Ecto neural progenitor cell (in vitro differentiated cells): ENCODE measurements around the gene RGS8.

Experiments used
- DNase-seq: peaks from one replicate; pipeline ENCODE4 v3.0.0-alpha.2; 2018; ENCODE audit warnings: low spot score

Gene RGS8, protein sequence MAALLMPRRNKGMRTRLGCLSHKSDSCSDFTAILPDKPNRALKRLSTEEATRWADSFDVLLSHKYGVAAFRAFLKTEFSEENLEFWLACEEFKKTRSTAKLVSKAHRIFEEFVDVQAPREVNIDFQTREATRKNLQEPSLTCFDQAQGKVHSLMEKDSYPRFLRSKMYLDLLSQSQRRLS

DNA sequence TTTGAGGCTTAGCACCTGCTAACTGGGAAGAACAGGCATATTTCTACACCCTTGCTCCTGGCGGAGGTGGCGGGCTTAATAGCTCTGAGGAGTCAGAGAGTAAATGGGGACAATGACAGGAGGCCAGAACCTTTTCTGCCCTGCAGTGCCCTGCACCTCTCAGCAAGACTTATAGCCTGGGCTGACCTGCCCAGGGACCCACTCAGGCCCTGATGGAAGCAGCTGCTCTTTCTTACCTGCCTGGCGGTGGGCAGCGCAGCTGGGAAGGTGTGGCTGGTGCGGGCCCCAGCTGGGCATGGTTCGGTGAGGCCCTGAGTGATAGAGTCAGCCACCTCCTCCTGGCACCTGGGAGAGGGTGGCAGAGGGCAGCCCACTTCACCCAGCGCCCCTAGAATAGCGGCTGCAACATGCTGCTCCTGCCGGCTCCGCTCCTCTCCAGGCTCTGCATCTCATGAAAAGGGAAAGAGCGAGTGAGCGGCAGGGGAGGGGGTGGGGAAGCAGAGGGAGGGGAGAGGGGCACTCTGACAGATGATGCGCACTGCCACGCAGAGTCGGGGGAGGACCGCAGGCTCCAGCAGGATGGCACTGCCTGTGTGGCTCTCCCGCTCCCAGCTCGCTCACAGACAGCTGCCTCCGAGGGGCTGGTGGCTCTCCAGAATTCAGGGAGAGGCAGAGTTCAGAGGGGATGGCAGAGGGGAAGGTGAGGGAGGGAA, at the start of gene RGS8:
RGS8 (minus strand) TSS at position 472 of the 713 bp plus-strand sequence. CDS start 14,938 bp downstream, outside the sequence.
- DNase-seq, result no peak

DNA sequence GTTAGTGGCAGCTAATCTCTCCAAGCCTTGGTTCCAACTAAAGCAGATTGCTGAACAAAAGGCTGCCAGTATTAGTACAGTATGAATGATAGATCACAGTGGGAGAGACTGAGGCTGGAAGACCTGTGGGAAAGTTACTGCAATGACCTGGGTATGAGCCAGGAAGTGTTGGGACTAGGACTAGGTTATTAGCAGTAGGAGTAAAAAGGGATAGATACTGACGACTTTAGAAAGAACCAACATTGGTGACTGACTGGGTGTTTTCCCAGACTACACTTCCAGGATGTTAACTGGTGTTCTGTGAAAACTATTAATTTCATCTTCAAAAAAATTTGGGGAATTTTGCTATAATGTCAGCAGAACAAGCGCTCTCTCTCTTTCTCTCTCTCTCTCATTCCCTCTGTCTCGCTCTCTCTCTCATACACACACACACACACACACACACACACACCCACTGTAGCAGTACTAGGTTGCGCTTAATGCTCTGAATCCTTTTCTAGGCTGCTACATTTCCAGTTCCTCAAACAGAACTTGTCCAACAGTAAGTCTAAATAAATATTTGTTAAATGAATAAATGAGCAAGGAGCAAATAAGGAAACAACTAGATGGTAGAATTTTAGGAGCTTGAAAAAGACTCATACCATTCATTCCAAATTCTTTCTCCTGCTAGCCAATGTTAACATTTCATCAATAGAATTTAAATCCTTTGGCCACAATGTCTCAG, 47.6 kb upstream of the RGS8 start:
- DNase-seq, result no peak

DNA sequence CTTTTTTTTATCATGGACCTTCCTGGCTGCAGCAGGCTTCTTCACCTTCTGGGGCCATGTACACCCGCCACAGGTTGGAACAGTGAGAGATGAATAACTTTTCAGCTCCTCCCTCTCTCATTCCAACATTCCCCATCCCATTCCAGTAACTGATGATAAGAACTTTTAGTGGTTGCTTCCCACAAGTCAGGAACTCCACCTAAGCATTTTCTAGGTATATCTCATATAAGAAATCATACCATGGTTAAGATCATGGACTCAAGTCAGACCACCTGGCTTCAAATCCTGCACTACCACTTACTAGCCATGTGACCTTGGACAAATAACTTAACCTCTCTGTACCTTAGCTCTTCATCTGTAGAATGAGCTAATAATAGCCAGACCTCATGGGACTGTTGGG, 42.5 kb upstream of the RGS8 start:
- no peak for DNase-seq

DNA sequence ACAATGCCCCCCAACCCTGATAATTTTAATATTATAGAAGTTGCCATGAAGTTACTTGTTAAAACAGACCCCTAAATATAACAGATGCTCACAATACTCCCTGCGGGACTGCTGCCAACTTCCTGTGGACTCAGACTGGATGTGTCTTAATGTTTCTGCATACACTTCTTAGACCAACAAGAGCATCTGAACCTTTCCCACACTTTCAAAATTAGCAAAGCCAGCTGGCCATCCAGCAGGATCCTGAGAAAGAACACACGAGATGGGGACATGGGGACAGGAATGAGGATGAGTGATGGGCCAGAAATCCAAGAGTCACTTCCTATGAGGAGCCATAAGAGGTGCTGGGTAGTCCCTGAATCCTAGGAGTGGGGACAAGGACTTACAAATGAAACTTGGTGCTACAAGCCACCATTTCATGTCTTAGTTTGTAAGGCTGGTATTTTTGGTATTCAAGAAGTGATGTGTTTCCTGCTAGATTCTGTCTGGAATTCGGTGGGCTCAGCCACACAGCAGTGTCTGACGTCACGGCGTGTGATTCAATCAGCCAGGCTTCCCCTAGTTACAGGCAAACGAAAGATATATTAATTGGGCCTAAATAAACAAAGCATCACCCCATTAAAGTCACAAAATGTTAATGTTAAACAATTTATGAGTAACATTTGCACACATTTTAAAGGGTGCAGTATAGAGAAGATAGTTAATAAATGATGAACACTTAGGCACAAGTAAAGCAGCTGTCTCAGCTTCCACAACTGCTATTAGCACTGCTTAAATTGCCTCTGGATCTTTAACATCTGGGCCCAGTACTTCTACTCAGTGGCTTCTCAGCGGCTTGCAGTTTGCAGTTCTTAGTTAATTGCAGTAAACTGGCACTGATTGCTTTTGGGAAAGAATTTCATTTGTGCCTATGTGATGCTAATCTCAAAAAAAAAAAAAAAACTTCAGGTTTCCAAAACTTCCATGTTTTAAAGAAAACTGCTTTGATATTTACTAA, 41.2 kb upstream of the RGS8 start:
- no peak for DNase-seq

DNA sequence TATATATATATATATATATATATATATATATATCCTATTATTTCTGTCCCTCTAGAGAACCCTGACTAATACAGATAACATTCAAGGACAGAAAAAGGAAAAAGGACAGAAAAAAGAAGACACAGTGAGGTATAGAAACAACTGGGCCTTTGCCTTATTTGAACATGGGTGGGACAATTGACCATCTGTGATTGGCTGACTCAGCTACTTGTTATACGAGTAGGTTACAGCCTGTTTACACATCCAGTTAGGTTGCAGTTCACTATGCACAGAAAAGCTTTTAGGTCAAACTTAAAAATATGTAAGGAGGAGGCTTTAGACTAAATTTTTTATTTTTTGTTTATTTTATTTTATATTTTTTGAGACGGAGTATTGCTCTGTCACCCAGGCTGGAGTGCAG, 39.8 kb upstream of the RGS8 start:
- DNase-seq, result no peak

DNA sequence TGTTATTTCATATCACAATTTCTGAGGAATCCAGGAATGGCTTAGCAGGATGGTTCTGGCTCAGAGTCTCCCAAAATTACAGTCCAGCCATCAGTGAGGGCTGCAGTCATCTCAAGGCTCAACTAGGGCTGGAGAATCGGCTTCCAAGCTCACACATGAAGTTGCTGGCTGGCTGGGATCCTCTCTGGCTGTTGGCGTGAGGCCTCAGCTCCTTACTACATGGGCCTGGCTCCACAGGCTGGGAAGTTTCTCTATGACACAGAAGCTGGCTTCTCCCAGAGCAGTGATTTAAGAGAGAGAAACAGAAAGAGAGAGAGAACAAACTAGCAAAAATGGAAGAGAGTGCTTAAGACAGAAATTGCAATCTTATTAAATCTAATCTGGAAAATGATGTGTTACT, 38.8 kb upstream of the RGS8 start:
- DNase-seq, result no peak

DNA sequence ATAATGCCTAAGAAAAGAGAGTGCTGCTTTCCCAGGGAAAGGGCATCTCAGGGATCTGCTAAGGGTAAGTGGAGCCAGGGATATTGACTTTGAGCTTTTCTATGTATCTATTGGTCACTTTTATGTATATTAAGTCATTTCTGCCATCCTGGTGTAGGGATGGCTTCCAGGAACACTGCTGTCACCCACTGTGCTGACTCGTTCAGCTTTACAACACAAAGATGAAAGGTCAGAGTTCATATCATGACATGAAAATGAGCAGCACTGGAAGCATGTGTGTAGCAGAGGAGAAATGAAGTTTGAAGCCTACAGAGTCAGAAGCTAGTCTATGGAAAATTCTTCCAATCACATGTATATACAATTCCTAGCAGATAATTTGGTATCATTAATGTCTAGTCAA, 37.1 kb upstream of the RGS8 start:
- no peak for DNase-seq

DNA sequence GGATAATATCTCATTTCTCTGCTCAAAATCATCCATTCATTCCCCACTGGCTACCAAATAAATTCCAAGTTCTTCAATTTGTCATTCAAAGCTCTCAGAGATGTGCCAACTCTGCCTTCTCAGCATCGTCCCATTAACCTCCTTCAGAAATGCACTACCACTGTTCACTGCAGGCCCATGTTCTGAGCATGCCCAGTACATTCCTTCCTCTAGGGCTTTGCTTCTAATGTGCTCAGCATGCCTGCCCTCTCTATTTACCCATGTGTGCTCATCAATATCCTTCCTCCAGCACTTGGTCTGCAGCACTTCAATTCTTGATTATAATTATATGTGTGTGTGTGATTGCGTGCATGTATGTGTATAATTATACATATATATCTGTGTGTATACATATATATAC, 36.1 kb upstream of the RGS8 start:
- no peak for DNase-seq

DNA sequence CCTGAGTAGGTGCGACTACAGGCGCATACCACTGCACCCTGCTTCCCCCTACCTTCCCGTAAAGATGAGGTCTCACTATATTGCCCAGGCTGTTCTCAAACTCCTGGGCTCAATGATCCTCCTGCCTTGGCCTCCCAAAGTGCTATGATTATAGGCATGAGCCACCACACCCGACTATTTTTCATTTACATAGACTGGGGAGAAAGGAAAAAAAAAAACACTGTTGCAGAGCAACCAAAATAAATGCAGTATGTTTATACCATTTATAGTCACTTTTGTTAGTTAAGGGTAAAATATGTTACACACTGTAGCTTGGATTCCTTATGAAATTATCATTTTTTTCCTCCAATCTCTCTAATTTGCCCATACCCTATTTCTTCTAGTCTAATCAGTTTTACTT, 35.2 kb upstream of the RGS8 start:
- DNase-seq, result no peak

DNA sequence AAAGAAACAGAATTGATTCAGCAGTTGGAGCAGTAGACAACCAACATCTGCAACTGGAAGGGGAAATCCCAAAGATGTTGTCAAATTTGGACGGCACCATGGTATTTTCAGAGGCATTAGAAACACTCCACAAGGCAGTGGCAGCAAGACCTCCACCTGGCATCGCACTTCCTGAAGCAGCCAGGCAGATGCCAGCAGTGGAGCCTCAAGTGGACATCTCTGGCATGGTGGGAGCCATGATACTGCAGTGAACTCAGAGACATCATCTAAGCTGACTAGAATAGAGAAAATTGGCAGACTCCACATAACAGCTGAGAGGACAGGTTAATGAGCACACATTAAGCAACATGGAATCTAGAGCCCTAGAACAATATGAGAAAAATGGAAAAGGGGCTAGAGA, 33.9 kb upstream of the RGS8 start:
- DNase-seq, result no peak

DNA sequence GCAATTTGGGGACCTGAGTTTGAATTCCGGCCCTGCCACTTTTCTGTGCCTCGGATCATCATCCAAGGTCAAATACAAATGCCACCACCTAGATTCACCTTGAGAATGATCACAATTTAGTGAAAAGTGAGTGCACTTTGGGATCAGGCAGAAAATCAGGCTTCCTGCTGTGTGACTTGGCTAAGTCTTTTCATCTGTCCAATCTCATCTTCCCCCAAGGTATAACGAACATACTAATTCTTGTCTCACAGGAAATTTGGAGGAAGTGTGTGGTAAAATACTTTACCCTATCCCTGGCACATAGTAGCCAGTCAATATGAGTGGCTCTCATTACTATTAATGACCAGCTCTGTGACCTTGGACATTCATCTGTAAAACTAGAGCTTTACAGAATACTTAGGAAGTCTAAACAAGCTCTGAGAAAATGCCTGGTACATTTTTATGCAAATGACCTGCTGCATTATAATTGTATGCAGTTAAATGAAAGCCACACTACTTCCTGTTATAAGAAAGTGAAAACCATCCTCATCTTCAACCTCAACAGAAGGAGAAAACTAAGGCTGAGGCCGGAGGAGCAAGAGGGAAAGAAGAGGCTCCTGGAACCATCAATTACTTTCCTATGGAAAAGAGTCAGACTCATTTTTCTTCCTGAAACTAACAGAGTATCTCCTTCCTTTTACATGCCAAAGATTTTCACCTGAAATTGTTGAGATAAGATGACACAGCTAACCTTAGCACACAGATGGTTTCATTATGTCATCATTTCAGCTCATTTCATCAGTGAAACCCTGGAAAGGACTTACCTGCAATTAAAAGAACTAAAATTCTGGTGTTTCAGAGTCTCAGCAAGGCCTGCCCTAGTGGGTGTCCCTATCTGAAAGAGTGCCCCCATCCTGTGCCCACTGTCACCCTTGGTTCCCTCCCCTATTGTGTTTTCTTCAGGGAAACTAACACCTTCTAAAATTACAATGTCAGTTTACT, 32.6 kb upstream of the RGS8 start:
- no peak for DNase-seq

DNA sequence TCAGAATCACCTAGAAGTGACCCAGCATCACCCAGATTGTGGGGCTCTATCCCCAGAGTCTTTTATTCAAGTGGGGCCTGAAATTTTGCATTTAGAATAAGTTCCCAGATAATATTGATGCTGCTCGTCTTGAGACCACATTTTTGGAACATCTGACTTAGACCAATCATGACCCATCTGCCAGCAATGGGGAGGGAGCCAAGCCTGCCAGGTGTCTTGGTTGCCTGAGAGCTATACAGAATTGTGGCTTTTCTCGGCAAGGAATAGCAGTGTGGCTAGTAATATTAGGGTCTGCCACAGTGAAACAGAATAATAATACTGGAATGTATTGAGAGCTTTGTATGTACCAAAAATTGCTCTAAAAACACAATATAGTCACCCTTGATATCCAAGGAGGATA, 31.1 kb upstream of the RGS8 start:
- no peak for DNase-seq

DNA sequence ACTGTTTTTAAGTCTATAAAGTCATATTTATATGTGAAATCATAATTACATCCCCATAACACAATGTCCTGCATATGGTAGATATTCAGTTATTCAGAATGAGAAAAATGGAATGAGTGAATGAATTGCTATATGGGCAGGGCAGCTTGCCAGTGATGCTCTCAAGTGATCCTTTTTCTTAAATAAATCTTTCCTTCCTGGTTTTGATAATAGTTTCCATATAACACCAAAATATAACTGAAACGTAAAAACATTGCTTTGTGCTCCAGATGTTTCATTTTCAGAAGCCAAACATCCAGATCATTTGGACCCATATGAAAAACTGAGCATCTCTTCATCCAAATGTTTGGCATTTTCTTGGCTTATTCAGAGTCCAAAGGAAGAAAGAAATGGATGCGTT, 30.2 kb upstream of the RGS8 start:
- no peak for DNase-seq

DNA sequence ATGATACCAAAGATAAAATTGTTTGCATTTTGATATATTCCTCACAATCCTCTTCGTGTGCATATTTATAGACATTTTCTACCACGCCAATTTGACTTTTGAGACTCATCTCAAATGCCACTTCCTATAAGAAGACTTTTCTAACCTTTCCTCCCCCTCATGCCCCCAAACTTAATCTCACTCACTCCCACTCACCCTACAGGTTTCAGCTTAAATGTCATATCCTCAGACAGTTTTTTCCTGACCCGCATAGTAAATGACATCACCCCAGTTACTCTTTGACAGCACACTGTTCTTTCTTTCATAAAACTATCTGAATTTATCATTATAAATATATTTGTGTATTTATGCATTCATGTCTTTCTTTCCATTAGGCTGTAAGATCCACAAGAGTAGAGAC, 29.6 kb upstream of the RGS8 start:
- DNase-seq, result no peak

DNA sequence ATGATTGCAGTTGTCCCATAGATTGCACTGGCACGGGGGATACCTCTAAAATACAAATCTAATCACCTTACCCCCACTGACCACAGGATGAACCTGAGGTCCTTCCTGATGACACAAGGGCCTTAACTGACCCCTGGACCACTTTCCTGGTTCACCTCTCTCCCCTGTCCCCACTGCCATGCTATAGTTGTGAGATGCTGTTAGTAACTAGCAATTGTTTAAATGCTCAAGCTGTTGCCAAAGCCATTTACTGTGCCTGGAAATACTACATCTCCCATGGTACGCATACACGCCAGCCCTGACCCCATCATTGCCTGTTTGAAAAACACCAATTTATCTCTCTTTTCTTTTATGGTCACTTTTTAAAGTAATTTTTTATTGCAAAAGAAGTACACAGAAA, 29.1 kb upstream of the RGS8 start:
- no peak for DNase-seq

DNA sequence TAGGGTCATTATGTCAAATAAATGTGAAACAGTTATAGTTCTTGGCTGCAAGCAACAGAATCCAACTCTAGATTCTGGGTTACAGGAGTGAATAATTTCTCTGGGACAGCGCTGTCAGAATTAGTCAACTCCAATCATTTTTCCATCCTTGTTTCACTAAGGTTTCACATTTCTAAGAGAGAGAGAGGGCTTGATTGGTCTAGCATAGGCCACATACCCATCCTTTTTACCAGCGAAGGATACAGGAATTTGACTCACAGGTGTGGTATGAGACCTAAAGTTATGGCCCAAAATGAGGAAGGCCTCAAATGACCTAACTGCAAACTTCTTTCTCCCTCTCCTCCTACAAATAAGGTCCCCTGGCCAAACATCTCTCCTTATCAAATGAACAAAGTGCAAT, 25.5 kb upstream of the RGS8 start:
- DNase-seq, result no peak

DNA sequence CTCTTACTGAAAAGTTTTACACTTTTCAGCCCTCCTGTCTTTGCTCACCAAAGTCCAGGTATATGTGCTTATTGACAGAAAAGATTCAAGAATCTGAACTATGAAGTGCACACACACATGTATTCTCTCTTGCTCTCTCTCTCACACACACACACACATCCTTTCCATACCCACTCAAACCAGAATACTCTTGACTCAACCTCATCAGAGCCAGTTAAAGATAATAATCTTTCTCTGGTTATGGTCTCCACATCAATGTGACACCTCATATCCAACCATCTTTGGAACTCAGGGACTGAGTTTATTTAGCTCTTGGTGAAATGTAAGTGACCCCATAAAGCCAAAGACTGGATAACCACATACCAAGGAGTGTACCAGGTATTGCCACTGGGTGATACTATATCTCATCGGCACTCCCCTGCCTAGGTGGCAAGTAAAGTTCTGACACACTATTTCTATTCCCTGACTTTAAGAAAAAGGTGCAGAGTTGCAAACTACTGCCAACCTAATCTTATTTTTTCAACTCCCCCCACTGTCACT, 24.9 kb upstream of the RGS8 start:
- DNase-seq, result no peak

DNA sequence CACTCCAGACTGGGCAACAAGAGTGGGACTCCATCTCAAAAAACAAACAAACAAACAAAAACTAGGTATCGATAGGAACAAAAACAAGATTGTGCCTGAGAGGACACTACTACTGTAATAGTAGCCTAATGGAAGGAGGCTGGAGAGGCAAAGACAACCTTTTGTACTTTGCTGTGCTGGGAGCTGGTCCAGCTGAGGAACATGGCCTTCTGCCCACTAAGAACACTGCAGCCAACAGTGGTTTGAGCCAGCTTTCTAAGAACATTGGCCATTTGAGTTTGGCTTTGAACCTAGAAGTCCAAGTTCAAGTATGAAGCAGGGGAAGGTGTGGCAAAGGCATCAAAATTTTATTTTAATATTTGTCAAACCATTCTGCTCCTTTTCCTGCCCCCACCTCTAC, 22.7 kb upstream of the RGS8 start:
- DNase-seq, result no peak

DNA sequence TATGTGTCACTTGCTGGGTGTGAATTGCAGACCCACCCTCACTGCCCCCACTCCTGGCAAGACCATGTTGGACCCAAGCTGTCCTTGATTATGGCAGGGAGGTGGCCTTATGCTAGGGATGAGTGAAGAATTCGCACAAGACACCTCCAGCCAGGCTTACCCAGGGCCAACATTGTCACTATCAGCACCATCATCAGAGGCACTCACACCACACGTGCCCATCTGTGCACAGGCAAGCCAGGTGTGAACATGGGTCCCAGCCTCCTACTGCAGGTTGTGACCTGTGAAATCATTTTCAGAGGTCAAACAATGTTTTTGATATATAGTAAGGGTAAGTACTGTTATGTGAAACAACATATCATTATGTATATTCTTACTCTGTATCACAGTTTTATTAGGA, 20.3 kb upstream of the RGS8 start:
- no peak for DNase-seq

DNA sequence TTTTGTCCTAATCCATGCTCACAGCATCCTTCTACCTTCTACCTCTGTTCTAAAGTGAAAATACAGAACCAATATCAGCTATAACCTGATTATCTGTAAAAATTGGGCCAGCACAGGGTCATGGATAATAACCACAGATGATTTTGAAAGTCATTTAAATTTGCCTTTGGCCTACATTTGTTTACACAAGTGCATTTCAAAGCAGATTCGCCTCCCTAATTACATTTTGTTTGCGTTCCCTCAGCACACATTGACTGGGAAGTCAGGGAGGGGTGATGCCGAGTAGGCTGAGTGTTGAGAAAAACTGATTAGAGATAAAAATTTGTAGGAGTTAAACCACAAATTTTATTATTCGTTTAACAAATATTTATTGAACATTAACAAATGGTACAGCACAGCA, 19.2 kb upstream of the RGS8 start:
- DNase-seq, result no peak
